BJ (cell line): Measurements from ENCODE around the gene AKNA. TPM values are rescaled to one million over a fixed set of nuclear protein-coding genes. Genes with fewer than 3 reads are reported as not detected.
"Not testable (repeated sequence)": the region's sequence is repeated elsewhere in the genome, so short reads cannot be mapped to it uniquely, and the experiment has no call there.

Experiments used
- CTCF ChIA-PET: fragments of 350-600 bp; formaldehyde crosslinking; extraction: SDS; loops from one replicate; lab custom pipeline; 2021; ENCODE audit warnings: antibody characterized with exemption, inconsistent platforms; lab: Yijun Ruan, JAX
- POLR2A ChIA-PET: fragments of 300-600 bp; sonication (Branson Sonifier 250); formaldehyde crosslinking; extraction: SDS; loops from one replicate; lab custom pipeline; 2021; ENCODE audit warnings: antibody characterized with exemption; lab: Charles Lee
- DNase-seq: peaks from one replicate; pipeline ENCODE4 v3.0.0-alpha.2; 2011; ENCODE audit warnings: low read depth
- H3K27me3 ChIP-seq: 2 replicates; pipeline ENCODE4 v1.6.0; 2011; ENCODE audit warnings: low read length; ENCODE audit not compliant: control insufficient read depth, insufficient read depth
- H3K36me3 ChIP-seq: 2 replicates; pipeline ENCODE4 v1.5.1; 2011; ENCODE audit warnings: low read length; ENCODE audit not compliant: control insufficient read depth, insufficient read depth
- H3K4me3 ChIP-seq: 2 replicates; pipeline ENCODE4 v1.5.1; 2011; ENCODE audit warnings: low read depth, mild to moderate bottlenecking, control low read depth, low read length
- CTCF ChIP-seq: IDR thresholded peaks from 2 replicates; pipeline ENCODE4 v1.5.1; 2011; ENCODE audit warnings: low read depth, mild to moderate bottlenecking, control low read depth, inconsistent platforms, low read length, moderate library complexity; ENCODE audit not compliant: insufficient read depth
- polyA plus RNA-seq: library from polyadenylated mRNA; depleted of rRNA; stranded (reverse); fragments of >200 nt; gene quantifications from 2 replicates; pipeline ENCODE4 v1.2.3, GENCODE V29; 2011

AKNA gene
- polyA plus RNA-seq, 1 experiment, result 11.8 TPM

- ChIA-PET CTCF (interaction anchor here (1.5 kb wide), 1 partner anchor 69 kb away, joined by 3 read pairs; no protein-coding TSS in a partner anchor), POLR2A (no interaction called here)
- H3K27me3 ChIP-seq, result no peaks in the 10 kb centered on the region
- no peak for DNase-seq
- TF ChIP-seq CTCF, result no peak
- H3K36me3 ChIP-seq, result peaks cover 25% of the 10 kb centered on the region
- H3K4me3 ChIP-seq, result no peak overlapping the region
These were observed 51.6 kb downstream of the AKNA start for GRCh38 chr9:114336157-114336556.

- CTCF ChIA-PET, result no interaction called here
- POLR2A ChIA-PET, result no interaction called here
- DNase-seq, result no peak
- H3K36me3 ChIP-seq, result peaks cover 25% of the 10 kb centered on the region
- no peak overlapping the region for H3K4me3 ChIP-seq
- TF ChIP-seq CTCF, result no peak
- no peaks in the 10 kb centered on the region for H3K27me3 ChIP-seq
These were observed 52.0 kb downstream of the AKNA start for GRCh38 chr9:114335745-114336144.

- ChIA-PET POLR2A (no interaction called here), CTCF (no interaction called here)
- no peak overlapping the region for H3K4me3 ChIP-seq
- TF ChIP-seq CTCF, result no peak
- H3K36me3 ChIP-seq, result peaks cover 19% of the 10 kb centered on the region
- no peaks in the 10 kb centered on the region for H3K27me3 ChIP-seq
- no peak for DNase-seq
These were observed 53.3 kb downstream of the AKNA start for GRCh38 chr9:114334490-114334889.

- DNase-seq, H3K27me3 ChIP-seq, H3K4me3 ChIP-seq, POLR2A ChIA-PET, CTCF ChIA-PET: not testable (repeated sequence)
- H3K36me3 ChIP-seq, result peaks cover 16% of the 10 kb centered on the region
These were observed 54.1 kb downstream of the AKNA start for GRCh38 chr9:114333718-114334117.

GRCh38 chr9:114332474-114333040 is 55.2 kb downstream of the AKNA start:
- H3K4me3 ChIP-seq, POLR2A ChIA-PET, CTCF ChIA-PET, H3K36me3 ChIP-seq, H3K27me3 ChIP-seq, DNase-seq: not testable (repeated sequence)

GRCh38 chr9:114331229-114332195 is 56.3 kb downstream of the AKNA start:
- H3K4me3 ChIP-seq, POLR2A ChIA-PET, H3K27me3 ChIP-seq, DNase-seq, CTCF ChIA-PET, H3K36me3 ChIP-seq: not testable (repeated sequence)
